Left kidney (tissue), 2 donors: ENCODE measurements around the gene APRT. TPM values are rescaled to one million over a fixed set of nuclear protein-coding genes. Genes with fewer than 3 reads are reported as not detected.
"Not testable (repeated sequence)": the region's sequence is repeated elsewhere in the genome, so short reads cannot be mapped to it uniquely, and the experiment has no call there.

Experiments
- DNase-seq: peaks from one replicate; pipeline ENCODE4 v3.0.0-alpha.2; 2013
- polyA plus RNA-seq: library from polyadenylated mRNA; unstranded; fragments of 120-200 nt; gene quantifications from one replicate; pipeline ENCODE4 v1.2.1, GENCODE V29; 2013; ENCODE audit not compliant: insufficient read length

Gene APRT
- polyA plus RNA-seq, 1 donor = 72.3 TPM

- no peak for DNase-seq
These were observed 37.0 kb downstream of the APRT start for GRCh38 chr16:88774544-88775393.

- no peak for DNase-seq
These were observed 37.9 kb downstream of the APRT start for GRCh38 chr16:88773812-88774291.

- DNase-seq = no peak
These were observed 38.6 kb downstream of the APRT start for GRCh38 chr16:88772871-88773811.

GRCh38 chr16:88771781-88772180 is 39.9 kb downstream of the APRT start:
- DNase-seq = not testable (repeated sequence)

- no peak for DNase-seq
These were observed 40.4 kb downstream of the APRT start for GRCh38 chr16:88771294-88771772.

- peak; percentile 78 for DNase-seq
These were observed 41.1 kb downstream of the APRT start for GRCh38 chr16:88770461-88771293.

GRCh38 chr16:88769617-88770460 is 41.9 kb downstream of the APRT start:
- no peak for DNase-seq

GRCh38 chr16:88768071-88768783 is 43.5 kb downstream of the APRT start:
- DNase-seq = no peak

GRCh38 chr16:88767546-88768070 is 44.1 kb downstream of the APRT start:
- DNase-seq = no peak

- DNase-seq = no peak
These were observed 44.8 kb downstream of the APRT start for GRCh38 chr16:88766975-88767374.

- DNase-seq = no peak
These were observed 46.8 kb downstream of the APRT start for GRCh38 chr16:88764913-88765349.

GRCh38 chr16:88764080-88764479 is 47.6 kb downstream of the APRT start:
- DNase-seq = no peak

- DNase-seq = no peak
These were observed 48.1 kb downstream of the APRT start for GRCh38 chr16:88763502-88764053.

GRCh38 chr16:88762941-88763340 is 48.8 kb downstream of the APRT start:
- no peak for DNase-seq

GRCh38 chr16:88762258-88762870 is 49.4 kb downstream of the APRT start:
- DNase-seq = no peak

- DNase-seq = no peak
These were observed 49.9 kb downstream of the APRT start for GRCh38 chr16:88761830-88762229.

GRCh38 chr16:88761143-88761534 is 50.6 kb downstream of the APRT start:
- no peak for DNase-seq

- DNase-seq = no peak
These were observed 51.1 kb downstream of the APRT start for GRCh38 chr16:88760424-88761142.
